ENCODE data around the gene PRKACB. TPM values are rescaled to one million over a fixed set of nuclear protein-coding genes. Genes with fewer than 3 reads are reported as not detected.

Gene PRKACB
- total and polyA plus RNA-seq, 4 donors, result 5.9 to 18.2 (median 8.9) TPM

GRCh38 chr1:84264961-84265360, 120.9 kb downstream of the PRKACB start:
- Histone ChIP-seq H3K4me1 (ENCODE audit: control insufficient read depth in 4 of 4, insufficient read depth in 4 of 4, low read length in 3 of 4) (peaks cover 0 to 3% (median 0%) of the 10 kb centered on the region in 4 donors), H3K36me3 (ENCODE audit: control insufficient read depth in 4 of 4, insufficient read depth in 3 of 4, low read depth in 1 of 4, low read length in 3 of 4) (no peaks in the 10 kb centered on the region), H3K4me3 (ENCODE audit: low read depth in 1 of 3, low read length in 3 of 3) (no peak overlapping the region), H3K9ac (ENCODE audit: low read depth in 1 of 2, low read length in 2 of 2) (no peak overlapping the region), H3K9me3 (ENCODE audit: control insufficient read depth in 4 of 4, low read length in 3 of 4) (no peaks in the 10 kb centered on the region), H3K27me3 (ENCODE audit: control insufficient read depth in 4 of 4, insufficient read depth in 4 of 4, low read length in 3 of 4) (no peaks in the 10 kb centered on the region), H3K27ac (ENCODE audit: low read depth in 1 of 2, low read length in 2 of 2) (no peak overlapping the region)
- DNase-seq (ENCODE audit: low spot score), result no peak
- 77% methylated on average over 2 of the region's 2 CpGs for WGBS
- TF ChIP-seq TAF1 (conservative IDR thresholded peaks at IDR 0.05) (no peak), CTCF (IDR thresholded peaks at IDR 0.05; ENCODE audit: low read depth, low read length, missing input control) (no peak), JUND (IDR thresholded peaks at IDR 0.05) (no peak), FOXA1 (IDR thresholded peaks at IDR 0.05) (no peak)

DNA sequence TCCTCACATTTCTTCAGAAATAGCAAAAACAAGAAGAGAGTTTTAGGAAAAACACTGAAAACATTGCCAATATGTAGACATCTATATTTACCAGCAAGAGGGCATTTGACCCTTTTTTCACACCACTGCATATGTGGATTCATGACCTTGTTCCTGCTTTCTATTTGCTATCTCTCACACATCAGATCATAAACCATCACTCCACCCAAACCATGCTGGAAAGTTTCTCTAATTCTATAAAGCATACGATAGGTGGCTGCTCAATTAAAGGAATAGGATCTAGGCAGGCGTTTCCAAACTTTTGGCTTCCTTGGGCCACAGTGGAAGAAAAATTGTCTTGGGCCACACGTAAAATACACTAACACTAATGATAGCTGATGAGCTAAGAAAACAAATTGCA, 121.8 kb downstream of the PRKACB start:
- H3K36me3 ChIP-seq (ENCODE audit: control insufficient read depth in 4 of 4, insufficient read depth in 3 of 4, low read depth in 1 of 4, low read length in 3 of 4), result no peaks in the 10 kb centered on the region
- H3K4me3 ChIP-seq (ENCODE audit: low read depth in 1 of 3, low read length in 3 of 3), result no peak overlapping the region
- TF ChIP-seq RAD21 (IDR thresholded peaks at IDR 0.05), result no peak
- no peak for TF ChIP-seq FOXA1 (IDR thresholded peaks at IDR 0.05)
- TF ChIP-seq FOXA2 (IDR thresholded peaks at IDR 0.05), result no peak
- no peak for TF ChIP-seq EGR1 (IDR thresholded peaks at IDR 0.05; ENCODE audit: low read depth in 2 of 2)
- no peak for TF ChIP-seq HNF4G (IDR thresholded peaks at IDR 0.05)
- TF ChIP-seq GABPA (IDR thresholded peaks at IDR 0.05 in 1 of 2, conservative IDR thresholded peaks at IDR 0.05 in 1 of 2), result no peak
- TF ChIP-seq MAX (IDR thresholded peaks at IDR 0.05), result no peak
- no peak for TF ChIP-seq NR2F2 (IDR thresholded peaks at IDR 0.05)
- no peak for TF ChIP-seq RXRA (IDR thresholded peaks at IDR 0.05)
- no peak for TF ChIP-seq ZBTB33 (IDR thresholded peaks at IDR 0.05)
- TF ChIP-seq CTCF (IDR thresholded peaks at IDR 0.05; ENCODE audit: low read depth, low read length, missing input control), result no peak
- no peak for TF ChIP-seq HNF4A (conservative IDR thresholded peaks at IDR 0.05)
- TF ChIP-seq YY1 (IDR thresholded peaks at IDR 0.05), result no peak
- TF ChIP-seq, protein P1, sequence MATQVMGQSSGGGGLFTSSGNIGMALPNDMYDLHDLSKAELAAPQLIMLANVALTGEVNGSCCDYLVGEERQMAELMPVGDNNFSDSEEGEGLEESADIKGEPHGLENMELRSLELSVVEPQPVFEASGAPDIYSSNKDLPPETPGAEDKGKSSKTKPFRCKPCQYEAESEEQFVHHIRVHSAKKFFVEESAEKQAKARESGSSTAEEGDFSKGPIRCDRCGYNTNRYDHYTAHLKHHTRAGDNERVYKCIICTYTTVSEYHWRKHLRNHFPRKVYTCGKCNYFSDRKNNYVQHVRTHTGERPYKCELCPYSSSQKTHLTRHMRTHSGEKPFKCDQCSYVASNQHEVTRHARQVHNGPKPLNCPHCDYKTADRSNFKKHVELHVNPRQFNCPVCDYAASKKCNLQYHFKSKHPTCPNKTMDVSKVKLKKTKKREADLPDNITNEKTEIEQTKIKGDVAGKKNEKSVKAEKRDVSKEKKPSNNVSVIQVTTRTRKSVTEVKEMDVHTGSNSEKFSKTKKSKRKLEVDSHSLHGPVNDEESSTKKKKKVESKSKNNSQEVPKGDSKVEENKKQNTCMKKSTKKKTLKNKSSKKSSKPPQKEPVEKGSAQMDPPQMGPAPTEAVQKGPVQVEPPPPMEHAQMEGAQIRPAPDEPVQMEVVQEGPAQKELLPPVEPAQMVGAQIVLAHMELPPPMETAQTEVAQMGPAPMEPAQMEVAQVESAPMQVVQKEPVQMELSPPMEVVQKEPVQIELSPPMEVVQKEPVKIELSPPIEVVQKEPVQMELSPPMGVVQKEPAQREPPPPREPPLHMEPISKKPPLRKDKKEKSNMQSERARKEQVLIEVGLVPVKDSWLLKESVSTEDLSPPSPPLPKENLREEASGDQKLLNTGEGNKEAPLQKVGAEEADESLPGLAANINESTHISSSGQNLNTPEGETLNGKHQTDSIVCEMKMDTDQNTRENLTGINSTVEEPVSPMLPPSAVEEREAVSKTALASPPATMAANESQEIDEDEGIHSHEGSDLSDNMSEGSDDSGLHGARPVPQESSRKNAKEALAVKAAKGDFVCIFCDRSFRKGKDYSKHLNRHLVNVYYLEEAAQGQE (IDR thresholded peaks at IDR 0.05), result no peak
- TF ChIP-seq JUND (IDR thresholded peaks at IDR 0.05), result no peak
- no peak for TF ChIP-seq SP1 (IDR thresholded peaks at IDR 0.05)
- TF ChIP-seq ATF3 (IDR thresholded peaks at IDR 0.05), result no peak
- WGBS, result 87% methylated on average over 3 of the region's 3 CpGs
- no peaks in the 10 kb centered on the region for H3K9me3 ChIP-seq (ENCODE audit: control insufficient read depth in 4 of 4, low read length in 3 of 4)
- no peak for DNase-seq (ENCODE audit: low spot score)
- no peaks in the 10 kb centered on the region for H3K27me3 ChIP-seq (ENCODE audit: control insufficient read depth in 4 of 4, insufficient read depth in 4 of 4, low read length in 3 of 4)
- no peaks in the 10 kb centered on the region for H3K4me1 ChIP-seq (ENCODE audit: control insufficient read depth in 4 of 4, insufficient read depth in 4 of 4, low read length in 3 of 4)
- H3K27ac ChIP-seq (ENCODE audit: low read depth in 1 of 2, low read length in 2 of 2), result no peak overlapping the region
- H3K9ac ChIP-seq (ENCODE audit: low read depth in 1 of 2, low read length in 2 of 2), result no peak overlapping the region
